Thyroid gland (tissue), 4 donors: Measurements from ENCODE around the gene CBX7. TPM values are rescaled to one million over a fixed set of nuclear protein-coding genes. Genes with fewer than 3 reads are reported as not detected.

Experiments used
- DNase-seq, 2 donors: peaks; one replicate each; pipeline ENCODE4 v3.0.0-alpha.2; 2019
- H3K27ac ChIP-seq, 3 donors: fragments of 200-600 bp; sonication (generic); 1 replicate in 2 of 3; 2 replicates in 1 of 3; pipeline ENCODE4 v1.5.1; 2016 to 2019; ENCODE audit warnings: mild to moderate bottlenecking in 1 of 3, moderate library complexity in 1 of 3
- H3K27me3 ChIP-seq: fragments of 200-600 bp; sonication (generic); one replicate; pipeline ENCODE4 v1.5.1; 2019
- H3K36me3 ChIP-seq, 2 donors: fragments of 200-600 bp; sonication (generic); one replicate each; pipeline ENCODE4 v1.5.1; 2016 to 2019
- H3K4me1 ChIP-seq, 2 donors: fragments of 200-600 bp; sonication (generic); one replicate each; pipeline ENCODE4 v1.5.1; 2017 to 2019
- H3K4me3 ChIP-seq, 3 donors: fragments of 200-600 bp; sonication (generic); replicated peaks in 1 of 3; 1 replicate in 2 of 3; 2 replicates in 1 of 3; pipeline ENCODE4 v1.5.1; 2016; ENCODE audit warnings: mild to moderate bottlenecking in 1 of 3
- H3K9me3 ChIP-seq: fragments of 200-600 bp; sonication (generic); one replicate; pipeline ENCODE4 v1.5.1; 2017
- POLR2A ChIP-seq, 2 donors: fragments of 450-650 bp; IDR thresholded peaks; one replicate each; pipeline ENCODE4 v1.6.1; 2017; ENCODE audit warnings: antibody characterized with exemption in 2 of 2, mild to moderate bottlenecking in 2 of 2, moderate library complexity in 1 of 2
- WGBS, 2 donors: methylation state at CpG; one replicate each; pipeline ENCODE4 v1.1.5; 2017; 5-methylcytosine and 5-hydroxymethylcytosine counted together
- intact Hi-C: fragments of 100-400 bp; cut with DNase I; formaldehyde crosslinking; loops from one replicate; pipeline ENCODE4 v1.15.1; 2023
- total RNA-seq, 4 donors: library from RNA; depleted of rRNA; stranded (reverse); fragments of >200 nt; gene quantifications; one replicate each; pipeline ENCODE4 v1.2.3, GENCODE V29; 2016
- TF ChIP-seq, protein P1 (sequence below), 6 experiments: fragments of 200-600 bp in 3 of 6; fragments of 450-650 bp in 3 of 6; sonication (generic) in 3 of 6; IDR thresholded peaks; one replicate each; pipeline ENCODE4 v1.5.1; 2016 to 2019; ENCODE audit warnings: antibody characterized with exemption in 6 of 6, mild to moderate bottlenecking in 2 of 6, inconsistent platforms in 1 of 6, moderate library complexity in 1 of 6

CBX7 gene
- total RNA-seq, 4 donors from 2014 or later: 49.2 to 88.0 (median 61.9) TPM

DNA sequence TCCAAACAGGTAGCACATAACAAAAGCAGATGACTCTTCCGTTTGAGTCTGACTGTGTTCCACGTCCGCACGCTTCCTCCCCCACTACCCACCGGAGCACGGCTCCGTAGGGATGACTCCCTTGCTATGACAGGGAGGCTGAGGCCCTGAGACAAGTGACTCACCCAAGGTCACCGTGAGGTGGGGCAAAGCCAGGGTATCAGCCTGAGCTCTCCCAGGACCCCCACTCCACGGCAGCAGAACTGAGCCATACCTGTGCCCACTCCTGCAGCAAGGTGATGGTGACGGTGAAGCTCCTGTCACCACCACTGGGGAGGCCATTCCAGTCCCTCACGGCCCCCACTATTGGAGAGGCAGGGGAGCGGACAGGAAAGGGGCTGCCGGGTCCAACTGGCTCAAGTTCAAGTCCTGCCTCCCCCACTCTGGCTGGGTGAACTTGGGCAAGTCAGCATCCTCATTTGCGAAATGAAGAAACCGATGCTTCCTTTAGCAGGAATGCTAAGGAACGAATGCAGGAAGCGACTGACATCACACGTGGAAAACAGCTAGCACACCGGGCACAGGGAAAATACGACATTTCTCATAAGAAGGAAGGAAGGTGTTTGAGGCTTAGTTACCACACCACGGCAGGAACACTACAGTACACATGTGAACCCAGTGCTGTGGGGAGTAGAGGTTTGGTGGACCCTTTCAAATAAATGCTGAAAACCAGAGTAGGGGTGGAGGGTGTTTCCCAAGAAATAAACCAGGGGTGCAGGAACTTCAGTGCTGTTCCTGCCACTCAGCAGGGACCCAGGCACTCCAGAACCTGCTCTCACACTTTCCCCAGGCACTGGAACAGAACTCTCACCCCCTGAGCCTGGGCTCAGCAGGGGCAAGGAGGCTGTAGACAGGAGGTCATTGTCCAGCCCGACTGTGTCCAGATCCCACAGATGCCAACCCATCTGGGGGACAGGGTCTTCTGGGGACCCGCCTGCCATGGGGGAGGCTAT is 32.4 kb upstream of the CBX7 start:
- H3K27ac ChIP-seq: peak overlapping the region in 2 of 3 donors; percentile 52 to 68
- intact Hi-C loops: no loop called here

DNA sequence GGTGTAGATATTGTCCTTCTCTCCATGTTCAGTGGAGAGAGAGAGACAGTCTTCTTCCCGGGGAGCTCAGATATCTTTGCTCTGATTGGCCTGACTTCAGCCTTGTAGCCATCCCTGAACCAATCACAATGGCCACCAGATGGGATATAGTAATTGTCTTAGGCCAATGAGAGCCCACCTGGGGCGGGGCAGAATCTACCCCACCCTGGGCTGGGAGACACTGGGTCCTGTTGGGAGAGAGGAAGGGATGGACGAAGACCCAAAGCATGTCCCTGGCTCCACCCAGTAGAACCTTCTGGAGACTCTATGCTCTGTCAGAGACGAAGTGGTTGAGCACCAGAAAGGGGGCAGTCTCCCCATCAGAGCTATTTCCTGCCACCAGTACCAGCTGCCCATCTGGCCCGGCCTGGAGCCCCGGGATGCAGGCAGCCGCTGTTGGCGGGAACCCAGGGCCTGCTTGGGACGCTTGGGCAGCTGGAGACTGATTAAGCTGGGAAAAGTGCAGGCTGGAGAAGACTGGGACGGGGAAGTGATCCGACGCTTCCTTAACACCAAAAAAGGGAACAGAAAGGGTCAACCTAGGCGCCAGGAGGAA is 31.6 kb upstream of the CBX7 start:
- DNase-seq: no peak
- Histone ChIP-seq H3K9me3 (no peaks in the 10 kb centered on the region), H3K27me3 (no peaks in the 10 kb centered on the region), H3K36me3 (no peaks in the 10 kb centered on the region), H3K27ac (no peak overlapping the region), H3K4me3 (no peak overlapping the region), H3K4me1 (no peaks in the 10 kb centered on the region)
- no peak for TF ChIP-seq POLR2A (IDR thresholded peaks at IDR 0.05)
- TF ChIP-seq, protein P1, sequence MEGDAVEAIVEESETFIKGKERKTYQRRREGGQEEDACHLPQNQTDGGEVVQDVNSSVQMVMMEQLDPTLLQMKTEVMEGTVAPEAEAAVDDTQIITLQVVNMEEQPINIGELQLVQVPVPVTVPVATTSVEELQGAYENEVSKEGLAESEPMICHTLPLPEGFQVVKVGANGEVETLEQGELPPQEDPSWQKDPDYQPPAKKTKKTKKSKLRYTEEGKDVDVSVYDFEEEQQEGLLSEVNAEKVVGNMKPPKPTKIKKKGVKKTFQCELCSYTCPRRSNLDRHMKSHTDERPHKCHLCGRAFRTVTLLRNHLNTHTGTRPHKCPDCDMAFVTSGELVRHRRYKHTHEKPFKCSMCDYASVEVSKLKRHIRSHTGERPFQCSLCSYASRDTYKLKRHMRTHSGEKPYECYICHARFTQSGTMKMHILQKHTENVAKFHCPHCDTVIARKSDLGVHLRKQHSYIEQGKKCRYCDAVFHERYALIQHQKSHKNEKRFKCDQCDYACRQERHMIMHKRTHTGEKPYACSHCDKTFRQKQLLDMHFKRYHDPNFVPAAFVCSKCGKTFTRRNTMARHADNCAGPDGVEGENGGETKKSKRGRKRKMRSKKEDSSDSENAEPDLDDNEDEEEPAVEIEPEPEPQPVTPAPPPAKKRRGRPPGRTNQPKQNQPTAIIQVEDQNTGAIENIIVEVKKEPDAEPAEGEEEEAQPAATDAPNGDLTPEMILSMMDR (IDR thresholded peaks at IDR 0.05): no peak
- intact Hi-C loops: no loop called here
- WGBS, 2 donors: 78 to 85% methylated on average over 12 to 13 of the region's 13 CpGs

More for the DNA sequence above, 32.4 kb upstream of the CBX7 start:
- Histone ChIP-seq H3K4me3 (no peak overlapping the region), H3K9me3 (no peaks in the 10 kb centered on the region), H3K4me1 (no peaks in the 10 kb centered on the region), H3K36me3 (no peaks in the 10 kb centered on the region), H3K27me3 (no peaks in the 10 kb centered on the region)
- 81 to 83% methylated on average over 23 of the region's 23 CpGs for WGBS, 2 donors
- TF ChIP-seq POLR2A (IDR thresholded peaks at IDR 0.05): no peak
- TF ChIP-seq, protein P1 (IDR thresholded peaks at IDR 0.05): no peak
- no peak for DNase-seq

DNA sequence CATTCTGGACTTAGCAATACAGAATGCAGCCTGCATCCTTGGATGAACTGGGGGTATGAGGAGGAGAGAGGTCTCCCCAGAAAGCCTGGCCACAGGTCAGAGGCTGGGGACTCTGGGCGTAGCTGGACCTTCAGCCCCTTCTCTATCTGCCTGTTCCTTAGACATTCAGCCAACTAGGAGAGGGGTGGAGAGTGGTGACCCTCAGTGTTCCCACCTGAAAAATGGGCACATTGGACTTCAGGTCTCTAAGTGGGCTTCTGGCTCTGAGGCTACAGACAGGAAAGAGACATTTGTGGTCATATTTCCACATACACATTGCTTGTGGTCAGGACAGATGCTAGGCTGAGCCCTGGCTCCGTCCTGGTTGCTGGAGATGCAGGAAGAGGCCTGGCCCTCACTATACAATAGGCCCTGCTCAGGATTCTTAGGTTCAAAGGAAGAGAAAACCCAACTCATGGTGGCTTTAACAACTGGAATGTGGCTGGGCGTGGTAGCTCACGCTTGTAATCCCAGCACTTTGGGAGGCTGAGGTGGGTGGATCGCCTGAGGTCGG is 30.1 kb upstream of the CBX7 start:
- H3K27me3 ChIP-seq: no peaks in the 10 kb centered on the region
- peaks cover 0 to 6% of the 10 kb centered on the region in 2 donors for H3K4me1 ChIP-seq
- TF ChIP-seq, protein P1 (IDR thresholded peaks at IDR 0.05): no peak
- no peak for TF ChIP-seq POLR2A (IDR thresholded peaks at IDR 0.05)
- WGBS, 2 donors: 95% methylated on average over 6 of the region's 6 CpGs
- H3K9me3 ChIP-seq: no peaks in the 10 kb centered on the region
- no peaks in the 10 kb centered on the region for H3K36me3 ChIP-seq
- H3K27ac ChIP-seq: no peak overlapping the region
- no peak overlapping the region for H3K4me3 ChIP-seq
- intact Hi-C loops: no loop called here
- no peak for DNase-seq

DNA sequence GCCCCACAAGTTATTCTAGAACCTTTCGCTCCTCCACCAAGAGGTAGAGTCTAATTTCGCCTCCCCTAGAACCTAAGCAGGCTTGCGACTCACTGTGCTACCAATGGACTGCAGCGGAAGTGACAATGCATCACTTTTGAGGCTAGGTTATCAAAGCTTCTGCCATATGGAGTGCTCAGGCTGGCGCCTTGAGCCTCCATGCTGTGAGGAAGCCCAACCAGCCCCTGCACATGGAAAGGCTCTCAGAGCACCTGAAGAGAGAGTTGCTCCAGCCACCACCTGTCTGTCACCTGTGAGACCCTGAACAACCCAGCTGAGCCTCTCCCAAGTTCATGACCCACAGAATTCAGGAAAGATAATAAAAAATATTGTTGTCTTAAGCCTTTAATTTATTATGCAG is 29.3 kb upstream of the CBX7 start:
- 68 to 100% methylated on average over 3 to 5 of the region's 5 CpGs for WGBS, 2 donors
- Histone ChIP-seq H3K4me3 (no peak overlapping the region), H3K4me1 (peaks cover 4 to 14% of the 10 kb centered on the region in 2 donors), H3K36me3 (no peaks in the 10 kb centered on the region), H3K27ac (no peak overlapping the region), H3K9me3 (no peaks in the 10 kb centered on the region), H3K27me3 (no peaks in the 10 kb centered on the region)
- no peak for DNase-seq
- TF ChIP-seq POLR2A (IDR thresholded peaks at IDR 0.05): no peak
- TF ChIP-seq, protein P1 (IDR thresholded peaks at IDR 0.05): no peak
- intact Hi-C loops: no loop called here
